ENCODE results near the gene SDCCAG8.
A peak's percentile ranks its signal among the peaks of the same experiment; 100 is the strongest.

The SDCCAG8 gene

GRCh38 chr1:243227622-243228021 lies 28.2 kb upstream of the SDCCAG8 start:
- TF ChIP-seq CTCF (IDR thresholded peaks at IDR 0.05; ENCODE audit: borderline replicate concordance, control extremely low read depth, extremely low read depth, insufficient read depth, missing control alignments) = no peak
- in situ Hi-C loops (cut with MboI; ENCODE audit: low sequenced_read_pairs, unreplicated experiment) = no loop called here
- DNase-seq (ENCODE audit: low spot score) = no peak

GRCh38 chr1:243229526-243229925 lies 26.3 kb upstream of the SDCCAG8 start:
- in situ Hi-C loops (cut with MboI; ENCODE audit: low sequenced_read_pairs, unreplicated experiment) = no loop called here
- no peak for TF ChIP-seq CTCF (IDR thresholded peaks at IDR 0.05; ENCODE audit: borderline replicate concordance, control extremely low read depth, extremely low read depth, insufficient read depth, missing control alignments)
- no peak for DNase-seq (ENCODE audit: low spot score)

GRCh38 chr1:243230914-243231313 lies 24.9 kb upstream of the SDCCAG8 start:
- DNase-seq (ENCODE audit: low spot score) = no peak
- TF ChIP-seq CTCF (IDR thresholded peaks at IDR 0.05; ENCODE audit: borderline replicate concordance, control extremely low read depth, extremely low read depth, insufficient read depth, missing control alignments) = no peak
- in situ Hi-C loops (cut with MboI; ENCODE audit: low sequenced_read_pairs, unreplicated experiment) = no loop called here

- no peak for TF ChIP-seq CTCF (IDR thresholded peaks at IDR 0.05; ENCODE audit: borderline replicate concordance, control extremely low read depth, extremely low read depth, insufficient read depth, missing control alignments)
- in situ Hi-C loops (cut with MboI; ENCODE audit: low sequenced_read_pairs, unreplicated experiment) = no loop called here
These were observed 21.9 kb upstream of the SDCCAG8 start for GRCh38 chr1:243233908-243234307.

GRCh38 chr1:243234978-243235647 lies 20.7 kb upstream of the SDCCAG8 start:
- DNase-seq (ENCODE audit: low spot score) = no peak
- no peak for TF ChIP-seq CTCF (IDR thresholded peaks at IDR 0.05; ENCODE audit: borderline replicate concordance, control extremely low read depth, extremely low read depth, insufficient read depth, missing control alignments)
- in situ Hi-C loops (cut with MboI; ENCODE audit: low sequenced_read_pairs, unreplicated experiment) = no loop called here

More at GRCh38 chr1:243233908-243234307, 21.9 kb upstream of the SDCCAG8 start:
- no peak for DNase-seq (ENCODE audit: low spot score)

GRCh38 chr1:243236604-243237252 lies 19.1 kb upstream of the SDCCAG8 start:
- in situ Hi-C loops (cut with MboI; ENCODE audit: low sequenced_read_pairs, unreplicated experiment) = no loop called here
- DNase-seq (ENCODE audit: low spot score) = peak; percentile 21
- TF ChIP-seq CTCF (IDR thresholded peaks at IDR 0.05; ENCODE audit: borderline replicate concordance, control extremely low read depth, extremely low read depth, insufficient read depth, missing control alignments) = no peak

Data from GM13976 (cell line).